ENCODE data around the gene SCUBE1. TPM values are rescaled to one million over a fixed set of nuclear protein-coding genes. Genes with fewer than 3 reads are reported as not detected.

The SCUBE1 gene
- total and polyA plus RNA-seq, 10 of the 15 experiments (the other 5 are each of a cell fraction or from before 2014, with no cell fraction given), result not detected

DNA sequence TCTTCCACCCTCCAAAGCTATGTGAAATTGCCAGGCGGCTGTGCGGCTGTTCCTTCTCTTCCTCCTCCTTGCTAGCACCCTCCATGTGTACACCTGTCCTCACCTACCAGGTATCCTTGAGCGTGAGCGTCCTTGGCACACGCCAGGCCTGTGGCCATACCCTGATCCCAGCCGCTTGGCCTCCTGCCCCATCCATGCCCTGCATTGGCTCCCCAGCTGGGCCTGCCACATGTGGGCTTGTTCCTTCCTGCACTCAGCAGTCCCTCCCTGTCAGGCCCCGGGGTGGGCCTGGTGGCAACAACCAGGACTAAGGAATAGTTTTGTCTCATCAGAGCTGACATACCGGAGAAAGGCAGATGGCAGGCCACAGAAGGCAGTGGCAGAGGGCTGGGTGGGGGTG lies 40.0 kb downstream of the SCUBE1 start:
- intact Hi-C loops (cut with micrococcal nuclease; ENCODE audit: unreplicated experiment), result no loop called here
- Histone ChIP-seq H3K27me3 (replicated peaks in 1 of 2; ENCODE audit: control insufficient read depth in 2 of 2, insufficient read depth in 2 of 2, low read length in 1 of 2) (peaks cover 0 to 13% of the 10 kb centered on the region in 2 experiments; a peak in 2 of 4 replicates), H3K4me3 (no peak overlapping the region), H3K79me2 (ENCODE audit: control insufficient read depth, insufficient read depth, low read length) (no peaks in the 10 kb centered on the region), H2AFZ (ENCODE audit: control insufficient read depth, low read depth, low read length) (no peak overlapping the region), H3K4me2 (ENCODE audit: control insufficient read depth, insufficient read depth) (no peak overlapping the region), H3K36me3 (ENCODE audit: control insufficient read depth in 2 of 2, insufficient read depth in 2 of 2, low read length in 1 of 2) (no peaks in the 10 kb centered on the region), H3K27ac (ENCODE audit: control insufficient read depth, insufficient read depth) (no peak overlapping the region), H3K4me1 (ENCODE audit: control insufficient read depth, insufficient read depth, low read length) (no peaks in the 10 kb centered on the region), H3K9ac (ENCODE audit: control insufficient read depth, insufficient read depth, low read length) (no peak overlapping the region), H3K9me3 (replicated peaks; ENCODE audit: control insufficient read depth, insufficient read depth, low read length) (no peaks in the 10 kb centered on the region), H4K20me1 (ENCODE audit: control insufficient read depth, insufficient read depth) (peaks cover 4% of the 10 kb centered on the region; the same call in 1 of the 2 replicates)
- no TSS peak for BruUV-seq (replicated peaks)
- in situ Hi-C loops (cut with MboI), result no loop called here
- POLR2A ChIA-PET, result no interaction called here
- CTCF ChIA-PET, result no interaction called here
- TF ChIP-seq LARP7 (IDR thresholded peaks at IDR 0.05) (no peak), HDGF (IDR thresholded peaks at IDR 0.05) (no peak), POLR2AphosphoS5 (IDR thresholded peaks at IDR 0.05; ENCODE audit: low read length) (no peak), IRF4 (IDR thresholded peaks at IDR 0.05; ENCODE audit: low read depth, low read length) (no peak)
- FAIRE-seq (no peak), DNase-seq (ENCODE audit: low read depth, low spot score) (no peak), ATAC-seq (no peak)
- WGBS (ENCODE audit: insufficient coverage, insufficient replicate concordance, low lambda C conversion rate, missing lambda C conversion rate), result 22% methylated on average over 8 of the region's 8 CpGs
- RAD21 ChIA-PET (ENCODE audit: unreplicated experiment), result no interaction called here
- SMC1A ChIA-PET (ENCODE audit: uncharacterized antibody, unreplicated experiment), result no interaction called here

DNA sequence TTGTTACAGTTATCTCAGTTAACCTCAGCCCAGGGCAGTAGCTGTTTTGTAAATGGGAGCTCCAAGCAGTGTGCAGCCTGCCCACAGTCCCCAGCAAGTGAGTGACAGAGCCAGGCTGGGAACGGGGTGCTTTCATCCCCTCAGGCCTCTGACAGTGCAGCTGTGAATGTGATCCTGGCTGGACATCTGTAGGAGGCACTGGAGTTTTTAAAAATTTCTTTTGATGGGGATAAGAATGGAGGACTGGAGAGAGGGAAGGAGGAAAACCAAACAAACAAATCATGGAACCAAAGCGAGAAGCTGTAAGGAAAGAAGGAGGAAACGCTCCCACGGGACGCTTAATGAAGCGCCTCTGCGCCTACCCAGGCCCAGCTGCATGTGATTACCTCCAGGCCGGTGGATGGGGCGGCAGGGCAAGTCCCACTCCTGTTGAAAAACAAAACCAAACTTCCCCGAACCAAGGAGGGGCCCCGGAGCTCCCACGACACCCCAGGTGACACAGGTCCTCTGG lies 40.6 kb downstream of the SCUBE1 start:
- H3K4me1 ChIP-seq (ENCODE audit: control insufficient read depth, insufficient read depth, low read length), result no peaks in the 10 kb centered on the region
- peaks cover 0 to 14% of the 10 kb centered on the region in 2 experiments; a peak in 2 of 4 replicates for H3K27me3 ChIP-seq (replicated peaks in 1 of 2; ENCODE audit: control insufficient read depth in 2 of 2, insufficient read depth in 2 of 2, low read length in 1 of 2)
- ChIA-PET RAD21 (ENCODE audit: unreplicated experiment) (no interaction called here), CTCF (no interaction called here), POLR2A (no interaction called here), SMC1A (ENCODE audit: uncharacterized antibody, unreplicated experiment) (no interaction called here)
- no peaks in the 10 kb centered on the region for H3K36me3 ChIP-seq (ENCODE audit: control insufficient read depth in 2 of 2, insufficient read depth in 2 of 2, low read length in 1 of 2)
- no peak overlapping the region for H3K27ac ChIP-seq (ENCODE audit: control insufficient read depth, insufficient read depth)
- peaks cover 4% of the 10 kb centered on the region; the same call in 1 of the 2 replicates for H4K20me1 ChIP-seq (ENCODE audit: control insufficient read depth, insufficient read depth)
- no peak overlapping the region for H2AFZ ChIP-seq (ENCODE audit: control insufficient read depth, low read depth, low read length)
- H3K4me3 ChIP-seq, result no peak overlapping the region
- 51% methylated on average over 12 of the region's 12 CpGs for WGBS (ENCODE audit: insufficient coverage, insufficient replicate concordance, low lambda C conversion rate, missing lambda C conversion rate)
- no TSS peak for BruUV-seq (replicated peaks)
- FAIRE-seq, result no peak
- no peaks in the 10 kb centered on the region for H3K79me2 ChIP-seq (ENCODE audit: control insufficient read depth, insufficient read depth, low read length)
- H3K9me3 ChIP-seq (replicated peaks; ENCODE audit: control insufficient read depth, insufficient read depth, low read length), result no peaks in the 10 kb centered on the region
- in situ Hi-C loops (cut with MboI), result no loop called here
- TF ChIP-seq RAD21 (IDR thresholded peaks at IDR 0.05; ENCODE audit: insufficient read depth, low read depth, low read length), result no peak
- no peak overlapping the region for H3K9ac ChIP-seq (ENCODE audit: control insufficient read depth, insufficient read depth, low read length)
- no peak for DNase-seq (ENCODE audit: low read depth, low spot score)
- intact Hi-C loops (cut with micrococcal nuclease; ENCODE audit: unreplicated experiment), result no loop called here
- H3K4me2 ChIP-seq (ENCODE audit: control insufficient read depth, insufficient read depth), result no peak overlapping the region
- ATAC-seq, result no peak

All from GM12878 (cell line).